H9 (cell line): Measurements from ENCODE around the gene TJP3. TPM values are rescaled to one million over a fixed set of nuclear protein-coding genes. Genes with fewer than 3 reads are reported as not detected.

ENCODE experiments used
- DNase-seq: peaks from one replicate; pipeline ENCODE4 v3.0.0-alpha.2; 2017
- H2AFZ ChIP-seq: one replicate; pipeline ENCODE4 v1.6.1; 2013; ENCODE audit warnings: mild to moderate bottlenecking, low read length, control low read depth, moderate library complexity
- H2AK5ac ChIP-seq: 2 replicates; pipeline ENCODE4 v1.6.1; 2013; ENCODE audit warnings: low read length, control low read depth, mixed read lengths; ENCODE audit not compliant: insufficient read length
- H2BK120ac ChIP-seq: one replicate; pipeline ENCODE4 v1.6.1; 2013; ENCODE audit warnings: low read depth, mild to moderate bottlenecking, low read length, control low read depth, inconsistent platforms; ENCODE audit not compliant: poor library complexity, severe bottlenecking
- H2BK12ac ChIP-seq: 2 replicates; pipeline ENCODE4 v1.6.1; 2013; ENCODE audit warnings: low read length, control low read depth, mixed read lengths, low read depth; ENCODE audit not compliant: insufficient read length
- H2BK15ac ChIP-seq: 2 replicates; pipeline ENCODE4 v1.6.1; 2013; ENCODE audit warnings: low read depth, low read length, control low read depth
- H2BK20ac ChIP-seq: one replicate; pipeline ENCODE4 v1.6.1; 2013; ENCODE audit warnings: low read depth, mild to moderate bottlenecking, low read length, control low read depth, inconsistent platforms; ENCODE audit not compliant: poor library complexity, severe bottlenecking
- H2BK5ac ChIP-seq: 2 replicates; pipeline ENCODE4 v1.6.1; 2013; ENCODE audit warnings: low read length, control low read depth, mixed read lengths; ENCODE audit not compliant: insufficient read length
- H3K14ac ChIP-seq: 2 replicates; pipeline ENCODE4 v1.6.1; 2013; ENCODE audit warnings: low read length, control low read depth; ENCODE audit not compliant: insufficient read depth
- H3K18ac ChIP-seq: 2 replicates; pipeline ENCODE4 v1.6.1; 2013; ENCODE audit warnings: low read depth, mild to moderate bottlenecking, mixed read lengths, low read length, control low read depth; ENCODE audit not compliant: insufficient read length
- H3K23ac ChIP-seq: 2 replicates; pipeline ENCODE4 v1.6.1; 2013; ENCODE audit warnings: low read length, control low read depth, mixed read lengths, low read depth; ENCODE audit not compliant: insufficient read length
- H3K23me2 ChIP-seq: 2 replicates; pipeline ENCODE4 v1.6.1; 2013; ENCODE audit warnings: low read depth, mild to moderate bottlenecking, mixed read lengths, low read length, control low read depth; ENCODE audit not compliant: insufficient read length, poor library complexity, severe bottlenecking
- H3K27ac ChIP-seq: 2 replicates; pipeline ENCODE4 v1.5.1; 2013; ENCODE audit warnings: low read length, control low read depth, mixed read lengths, low read depth; ENCODE audit not compliant: insufficient read length
- H3K27me3 ChIP-seq: 2 replicates; pipeline ENCODE4 v1.6.1; 2013; ENCODE audit warnings: low read length, control low read depth, inconsistent platforms; ENCODE audit not compliant: insufficient read depth
- H3K4ac ChIP-seq: 2 replicates; pipeline ENCODE4 v1.6.1; 2013; ENCODE audit warnings: low read depth, mild to moderate bottlenecking, control low read depth, inconsistent platforms, low read length, moderate library complexity
- H3K4me1 ChIP-seq: 2 replicates; pipeline ENCODE4 v1.6.1; 2013; ENCODE audit warnings: low read length, control low read depth, inconsistent platforms; ENCODE audit not compliant: insufficient read depth
- H3K4me2 ChIP-seq: 2 replicates; pipeline ENCODE4 v1.6.1; 2013; ENCODE audit warnings: low read length, control low read depth, mixed read lengths; ENCODE audit not compliant: insufficient read length, insufficient read depth
- H3K56ac ChIP-seq: 2 replicates; pipeline ENCODE4 v1.6.1; 2013; ENCODE audit warnings: low read depth, mild to moderate bottlenecking, mixed read lengths, low read length, control low read depth; ENCODE audit not compliant: insufficient read length
- H3K79me1 ChIP-seq: 2 replicates; pipeline ENCODE4 v1.6.1; 2013; ENCODE audit warnings: low read depth, mild to moderate bottlenecking, moderate library complexity, low read length, control low read depth, inconsistent platforms; ENCODE audit not compliant: insufficient read depth, poor library complexity, severe bottlenecking
- H3K79me2 ChIP-seq: 2 replicates; pipeline ENCODE4 v1.6.1; 2013; ENCODE audit warnings: low read length, control low read depth, inconsistent platforms; ENCODE audit not compliant: insufficient read depth
- H3K9ac ChIP-seq: 2 replicates; pipeline ENCODE4 v1.6.1; 2013; ENCODE audit warnings: low read length, control low read depth, mixed read lengths; ENCODE audit not compliant: insufficient read length; ENCODE audit errors: extremely low read depth
- H3K9me3 ChIP-seq: one replicate; pipeline ENCODE4 v1.6.1; 2013; ENCODE audit warnings: low read depth, low read length, inconsistent platforms; ENCODE audit not compliant: control insufficient read depth
- H3T11ph ChIP-seq: one replicate; pipeline ENCODE4 v1.6.1; 2013; ENCODE audit warnings: mild to moderate bottlenecking, low read length, control low read depth, inconsistent platforms
- H4K20me1 ChIP-seq: one replicate; pipeline ENCODE4 v1.6.1; 2013; ENCODE audit not compliant: control insufficient read depth, insufficient read length, insufficient read depth
- H4K5ac ChIP-seq: 2 replicates; pipeline ENCODE4 v1.6.1; 2013; ENCODE audit warnings: low read depth, mild to moderate bottlenecking, mixed read lengths, low read length, control low read depth; ENCODE audit not compliant: insufficient read length
- H4K8ac ChIP-seq: replicated peaks from 2 replicates; pipeline ENCODE4 v1.6.1; 2013; ENCODE audit warnings: low read length, control low read depth, mixed read lengths, low read depth; ENCODE audit not compliant: insufficient read length
- H4K91ac ChIP-seq: 2 replicates; pipeline ENCODE4 v1.6.1; 2013; ENCODE audit warnings: low read depth, mild to moderate bottlenecking, moderate library complexity, mixed read lengths, low read length, control low read depth; ENCODE audit not compliant: insufficient read length
- H3K27ac Mint-ChIP-seq, 3 experiments: 2 replicates in 2 of 3; 3 replicates in 1 of 3; pipeline ENCODE4 v1.8.0; 2020 to 2021; ENCODE audit warnings: mixed read lengths in 3 of 3, mild to moderate bottlenecking in 1 of 3, moderate library complexity in 1 of 3
- H3K27me3 Mint-ChIP-seq: 2 replicates; pipeline ENCODE4 v1.8.0; 2021; ENCODE audit warnings: low read depth, mild to moderate bottlenecking, moderate library complexity, mixed read lengths
- H3K36me3 Mint-ChIP-seq, 3 experiments: 2 replicates in 2 of 3; 3 replicates in 1 of 3; pipeline ENCODE4 v1.8.0; 2020 to 2021; ENCODE audit warnings: low read depth in 3 of 3, mixed read lengths in 3 of 3; ENCODE audit not compliant: insufficient read depth in 1 of 3
- H3K4me1 Mint-ChIP-seq, 2 experiments: 2 replicates each; pipeline ENCODE4 v1.8.0; 2020; ENCODE audit warnings: mixed read lengths in 2 of 2
- H3K4me3 Mint-ChIP-seq, 2 experiments: 2 replicates in 1 of 2; 3 replicates in 1 of 2; pipeline ENCODE4 v1.8.0; 2020 to 2021; ENCODE audit warnings: mild to moderate bottlenecking in 2 of 2, mixed read lengths in 2 of 2, moderate library complexity in 1 of 2
- H3K9me3 Mint-ChIP-seq, 2 experiments: 2 replicates in 1 of 2; 3 replicates in 1 of 2; pipeline ENCODE4 v1.8.0; 2020; ENCODE audit warnings: mild to moderate bottlenecking in 2 of 2, mixed read lengths in 2 of 2, moderate library complexity in 1 of 2
- WGBS: extraction: QIAGEN DNeasy Blood & Tissue Kit; methylation state at CpG from one replicate; pipeline ENCODE4 v1.1.7; 2013; ENCODE audit warnings: missing lambda C conversion rate, low lambda C conversion rate, mixed read lengths; ENCODE audit not compliant: insufficient read length; ENCODE audit errors: extremely low coverage; 5-methylcytosine and 5-hydroxymethylcytosine counted together
- total RNA-seq: library from RNA; stranded (reverse); gene quantifications from 2 replicates; pipeline ENCODE4 v1.2.1, GENCODE V29; 2021
- TF ChIP-seq, protein P1 (sequence below): fragments of 200-600 bp; sonication (generic); conservative IDR thresholded peaks from 3 replicates; pipeline ENCODE4 v1.8.0; 2021; ENCODE audit warnings: antibody characterized with exemption, mild to moderate bottlenecking

TJP3 gene
- total RNA-seq, 1 experiment from 2014 or later = 27.3 TPM

DNA sequence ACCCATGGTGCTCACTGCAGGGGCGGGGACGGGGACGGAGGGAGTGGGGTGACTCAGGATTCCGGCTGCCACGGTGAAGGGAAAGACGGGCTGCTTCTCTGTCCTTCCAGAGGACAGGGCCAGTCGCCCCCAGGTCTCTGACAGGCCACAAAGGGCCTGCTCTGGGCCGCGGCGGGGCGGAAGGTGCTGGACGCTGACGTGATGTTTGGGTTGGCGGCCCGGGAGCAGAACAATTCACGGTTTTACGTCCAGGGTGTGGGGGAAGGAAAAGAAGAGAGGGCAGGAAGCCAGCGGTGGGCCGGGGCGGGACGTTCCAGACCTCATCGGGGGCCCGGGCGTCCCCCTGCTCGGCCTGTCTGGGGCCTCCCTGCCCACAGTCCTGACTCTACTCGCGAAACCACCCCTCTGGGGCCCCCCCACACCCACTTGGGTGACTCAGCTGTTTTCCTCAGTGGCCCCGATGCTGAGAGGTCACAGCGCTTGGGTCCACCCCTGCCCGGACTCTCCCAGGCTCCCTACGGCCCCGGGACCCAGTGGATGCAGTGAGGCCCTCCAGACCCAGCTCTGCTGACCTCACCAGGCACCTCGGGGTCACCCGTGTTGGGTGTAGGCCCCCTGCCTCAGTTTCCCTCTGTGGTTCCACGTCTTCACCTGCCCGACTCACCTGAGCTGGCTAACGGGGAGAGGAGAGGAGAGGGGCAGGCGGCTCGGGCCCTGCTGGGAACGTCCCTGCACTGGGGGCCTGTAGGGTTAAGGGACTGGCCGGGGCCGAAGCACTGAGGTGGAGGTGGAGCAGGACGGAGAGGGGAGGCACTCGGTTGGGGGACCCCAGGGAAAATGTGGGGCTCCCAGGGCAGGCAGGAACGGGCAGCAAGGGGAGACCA lies 37.1 kb upstream of the TJP3 start:
- Histone ChIP-seq H3K79me1 (peaks cover under 1% of the 10 kb centered on the region), H3K4ac (no peak overlapping the region), H3K27me3 (no peaks in the 10 kb centered on the region), H3K18ac (no peak overlapping the region), H3K23ac (no peak overlapping the region), H3K23me2 (no peaks in the 10 kb centered on the region), H2BK5ac (no peak overlapping the region), H2BK15ac (no peak overlapping the region), H2BK120ac (no peak overlapping the region), H3K56ac (no peak overlapping the region), H2AFZ (no peak overlapping the region), H2AK5ac (no peak overlapping the region), H3K14ac (peak overlapping the region; percentile 46; the same call in 1 of the 2 replicates), H3K9me3 (no peaks in the 10 kb centered on the region), H3K27ac (no peak overlapping the region), H3K9ac (no peak overlapping the region), H4K20me1 (peaks cover 7% of the 10 kb centered on the region), H4K91ac (no peak overlapping the region), H3T11ph (no peak overlapping the region), H4K5ac (no peak overlapping the region), H3K79me2 (no peaks in the 10 kb centered on the region), H3K4me2 (no peak overlapping the region), H2BK20ac (no peak overlapping the region), H3K4me1 (no peaks in the 10 kb centered on the region; the same call in 1 of the 2 replicates), H2BK12ac (no peak overlapping the region), H4K8ac (no peak overlapping the region)
- WGBS = no CpG with 5 or more reads among the region's 45 CpGs
- H3K27me3 Mint-ChIP-seq = no peaks in the 10 kb centered on the region
- DNase-seq = no peak
- H3K4me3 Mint-ChIP-seq = no peak overlapping the region
- H3K9me3 Mint-ChIP-seq = no peaks in the 10 kb centered on the region
- peaks cover 3 to 6% (median 3%) of the 10 kb centered on the region in 3 experiments; a peak in 3 of 7 replicates for H3K36me3 Mint-ChIP-seq
- peaks cover 16 to 30% of the 10 kb centered on the region in 2 experiments for H3K4me1 Mint-ChIP-seq
- H3K27ac Mint-ChIP-seq = peak overlapping the region; percentile 72 to 95 (median 94); a peak in 6 of 7 replicates
- TF ChIP-seq, protein P1, sequence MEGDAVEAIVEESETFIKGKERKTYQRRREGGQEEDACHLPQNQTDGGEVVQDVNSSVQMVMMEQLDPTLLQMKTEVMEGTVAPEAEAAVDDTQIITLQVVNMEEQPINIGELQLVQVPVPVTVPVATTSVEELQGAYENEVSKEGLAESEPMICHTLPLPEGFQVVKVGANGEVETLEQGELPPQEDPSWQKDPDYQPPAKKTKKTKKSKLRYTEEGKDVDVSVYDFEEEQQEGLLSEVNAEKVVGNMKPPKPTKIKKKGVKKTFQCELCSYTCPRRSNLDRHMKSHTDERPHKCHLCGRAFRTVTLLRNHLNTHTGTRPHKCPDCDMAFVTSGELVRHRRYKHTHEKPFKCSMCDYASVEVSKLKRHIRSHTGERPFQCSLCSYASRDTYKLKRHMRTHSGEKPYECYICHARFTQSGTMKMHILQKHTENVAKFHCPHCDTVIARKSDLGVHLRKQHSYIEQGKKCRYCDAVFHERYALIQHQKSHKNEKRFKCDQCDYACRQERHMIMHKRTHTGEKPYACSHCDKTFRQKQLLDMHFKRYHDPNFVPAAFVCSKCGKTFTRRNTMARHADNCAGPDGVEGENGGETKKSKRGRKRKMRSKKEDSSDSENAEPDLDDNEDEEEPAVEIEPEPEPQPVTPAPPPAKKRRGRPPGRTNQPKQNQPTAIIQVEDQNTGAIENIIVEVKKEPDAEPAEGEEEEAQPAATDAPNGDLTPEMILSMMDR = no peak
